Measurements from ENCODE around the gene IL7R. TPM values are rescaled to one million over a fixed set of nuclear protein-coding genes. Genes with fewer than 3 reads are reported as not detected.

The IL7R gene, protein sequence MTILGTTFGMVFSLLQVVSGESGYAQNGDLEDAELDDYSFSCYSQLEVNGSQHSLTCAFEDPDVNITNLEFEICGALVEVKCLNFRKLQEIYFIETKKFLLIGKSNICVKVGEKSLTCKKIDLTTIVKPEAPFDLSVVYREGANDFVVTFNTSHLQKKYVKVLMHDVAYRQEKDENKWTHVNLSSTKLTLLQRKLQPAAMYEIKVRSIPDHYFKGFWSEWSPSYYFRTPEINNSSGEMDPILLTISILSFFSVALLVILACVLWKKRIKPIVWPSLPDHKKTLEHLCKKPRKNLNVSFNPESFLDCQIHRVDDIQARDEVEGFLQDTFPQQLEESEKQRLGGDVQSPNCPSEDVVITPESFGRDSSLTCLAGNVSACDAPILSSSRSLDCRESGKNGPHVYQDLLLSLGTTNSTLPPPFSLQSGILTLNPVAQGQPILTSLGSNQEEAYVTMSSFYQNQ
- total RNA-seq = 100 to 1,000 TPM; 309 to 314 TPM

DNA sequence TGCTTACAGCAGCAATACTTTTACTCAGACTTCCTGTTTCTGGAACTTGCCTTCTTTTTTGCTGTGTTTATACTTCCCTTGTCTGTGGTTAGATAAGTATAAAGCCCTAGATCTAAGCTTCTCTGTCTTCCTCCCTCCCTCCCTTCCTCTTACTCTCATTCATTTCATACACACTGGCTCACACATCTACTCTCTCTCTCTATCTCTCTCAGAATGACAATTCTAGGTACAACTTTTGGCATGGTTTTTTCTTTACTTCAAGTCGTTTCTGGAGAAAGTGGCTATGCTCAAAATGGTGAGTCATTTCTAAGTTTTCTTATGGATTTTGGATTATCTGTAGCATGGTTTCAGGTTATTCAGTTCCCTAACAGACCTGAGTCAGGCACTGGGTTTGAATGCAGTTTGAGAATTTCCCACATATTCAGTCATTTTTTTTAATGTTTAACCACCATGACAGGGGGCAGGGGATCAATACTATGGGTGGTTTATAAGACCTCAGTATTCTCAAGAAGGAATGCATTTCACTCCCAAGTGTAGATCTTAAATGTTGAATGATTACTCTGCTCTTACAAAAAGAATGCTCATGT, at the start of gene IL7R:
TSS of gene IL7R (plus strand) at position 127 of the 587 bp plus-strand sequence. CDS start at position 214, 87 bp downstream.
- peak; percentile 65 to 73 for ATAC-seq
- H3K36me3 Mint-ChIP-seq = peaks cover 83 to 88% of the 10 kb centered on the region in 2 donors
- no peaks in the 10 kb centered on the region for H3K9me3 Mint-ChIP-seq
- peak within 1 kb of the TSS; percentile 93 to 99 for H3K27ac Mint-ChIP-seq
- no peak for DNase-seq (ENCODE audit: low spot score in 2 of 2)

DNA sequence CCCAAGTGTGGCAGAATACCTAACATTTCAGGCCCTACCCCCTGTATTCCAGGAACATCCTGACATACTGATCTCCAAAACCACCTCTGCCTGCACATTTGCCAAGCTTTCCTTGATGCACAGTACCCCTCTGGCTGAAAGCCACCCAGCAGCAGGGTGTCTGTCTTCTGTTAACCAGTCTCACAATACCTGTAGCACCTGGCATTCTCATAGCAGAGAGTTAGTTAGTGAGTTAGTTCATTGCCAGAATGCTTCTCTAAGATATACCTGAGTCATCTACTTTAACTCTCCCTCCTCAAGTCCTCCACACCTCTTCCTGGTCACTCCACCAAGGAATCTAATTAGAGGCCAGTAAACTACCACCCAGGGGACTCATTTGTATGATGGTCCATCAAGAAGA, 46.1 kb upstream of the IL7R start:
- H3K9me3 Mint-ChIP-seq = peaks cover 0 to 7% of the 10 kb centered on the region in 2 donors
- H3K27ac Mint-ChIP-seq = peak overlapping the region; percentile 94 to 100
- H3K36me3 Mint-ChIP-seq = peaks cover 0 to 20% of the 10 kb centered on the region in 2 donors
- peak; percentile 21 to 65 for ATAC-seq
- DNase-seq (ENCODE audit: low spot score in 2 of 2) = no peak

DNA sequence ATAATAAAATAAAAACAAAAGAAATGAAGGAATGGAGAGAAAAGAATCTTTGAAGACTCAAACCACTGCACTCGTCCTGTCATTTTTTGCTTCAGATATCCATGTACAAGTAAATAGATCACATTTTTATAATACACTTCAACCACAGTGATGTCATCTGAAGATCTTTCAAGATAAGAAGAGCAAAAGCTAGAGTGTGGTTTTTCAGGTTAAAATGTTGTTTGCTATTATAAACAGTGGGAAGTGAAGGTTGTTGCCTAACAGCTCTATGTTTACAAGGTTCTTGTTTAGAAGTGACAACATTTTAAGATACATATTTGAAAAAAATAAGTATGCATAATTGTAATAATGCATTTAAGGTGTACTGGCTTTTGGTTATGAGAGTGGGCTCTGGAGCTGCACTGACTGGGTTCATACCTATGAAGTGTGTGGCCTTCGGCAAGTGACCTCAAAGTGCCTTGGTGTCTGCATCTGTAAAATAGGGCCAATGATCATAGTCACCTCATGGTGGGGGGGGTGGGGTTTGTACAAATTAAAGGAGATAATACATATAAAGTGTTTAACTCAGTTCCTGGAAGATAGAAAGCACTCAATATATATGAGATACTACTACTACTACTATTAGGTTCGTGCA, 45.5 kb upstream of the IL7R start:
- peaks cover 0 to 7% of the 10 kb centered on the region in 2 donors for H3K9me3 Mint-ChIP-seq
- peaks cover 0 to 20% of the 10 kb centered on the region in 2 donors for H3K36me3 Mint-ChIP-seq
- H3K27ac Mint-ChIP-seq = peak overlapping the region; percentile 94 to 100
- ATAC-seq (peak; percentile 57 to 82), DNase-seq (ENCODE audit: low spot score in 2 of 2) (no peak)

DNA sequence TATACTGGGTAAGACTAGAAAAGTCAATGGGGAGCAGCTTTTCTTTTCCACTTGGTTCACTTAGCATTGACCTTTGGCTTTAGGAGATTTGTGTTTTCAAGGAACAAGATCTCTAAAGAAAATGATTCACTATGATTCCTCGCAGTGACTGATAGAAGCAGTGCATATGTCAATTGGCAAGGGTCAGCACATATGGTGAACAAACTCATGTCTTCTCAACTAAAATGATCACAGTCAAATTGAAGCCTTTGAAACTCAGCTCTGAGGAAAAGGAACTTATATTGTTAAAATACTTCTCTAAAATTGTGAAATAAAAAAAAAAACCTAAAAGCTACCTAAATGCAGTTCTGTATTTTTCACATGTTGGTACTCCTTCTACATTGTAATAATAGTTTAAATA, 43.2 kb upstream of the IL7R start:
- ATAC-seq = peak in 1 of 2 donors; percentile 42
- peak overlapping the region; percentile 62 to 96 for H3K27ac Mint-ChIP-seq

DNA sequence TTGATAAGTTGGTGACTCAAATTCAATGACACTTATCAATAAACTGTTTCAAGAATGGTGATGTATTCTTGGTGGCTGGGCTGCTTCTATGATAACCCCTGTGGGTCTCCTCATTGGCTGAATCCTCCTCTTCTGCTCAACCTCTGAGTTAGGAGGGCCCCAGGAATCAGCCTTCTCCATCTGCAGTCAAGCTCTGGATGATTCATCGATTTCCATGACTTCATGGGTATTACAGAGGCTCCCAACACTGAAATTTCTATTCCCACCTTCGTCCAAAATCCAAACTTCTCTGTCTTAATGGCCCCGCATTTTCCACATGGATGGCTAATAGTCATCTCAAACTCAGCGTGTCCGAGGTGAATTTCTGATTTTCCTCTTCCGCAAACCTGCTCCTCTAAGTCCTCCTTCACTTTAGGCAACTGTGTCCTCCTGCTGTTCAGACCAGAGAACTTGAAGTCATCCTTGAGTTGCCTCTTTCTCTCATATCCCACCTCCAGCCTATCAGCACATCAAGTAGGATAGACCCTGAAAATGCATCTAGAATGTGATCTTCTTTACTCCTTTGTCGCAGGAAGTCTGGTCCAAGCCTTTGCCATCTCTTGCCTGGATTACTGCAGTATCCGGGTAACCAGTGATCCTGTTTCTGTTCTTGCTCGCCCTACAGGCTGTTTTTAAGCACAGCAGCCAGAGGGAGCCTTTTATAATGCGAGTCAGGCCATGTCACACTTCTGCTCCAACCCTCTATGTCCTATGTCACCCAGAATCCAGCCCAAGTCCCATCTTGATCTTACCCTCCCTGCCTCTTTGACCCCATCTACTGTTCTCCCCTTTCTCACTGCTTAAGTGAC, 41.4 kb upstream of the IL7R start:
- ATAC-seq (peak; percentile 12 to 39), DNase-seq (ENCODE audit: low spot score in 2 of 2) (peak in 1 of 2 donors; percentile 62)
- H3K36me3 Mint-ChIP-seq = peaks cover 7 to 8% of the 10 kb centered on the region in 2 donors
- peaks cover 7 to 8% of the 10 kb centered on the region in 2 donors for H3K9me3 Mint-ChIP-seq
- no peak overlapping the region for H3K27ac Mint-ChIP-seq

More for the DNA sequence above, 43.2 kb upstream of the IL7R start:
- DNase-seq (ENCODE audit: low spot score in 2 of 2) = no peak
- Mint-ChIP-seq H3K36me3 (peaks cover 0 to 8% of the 10 kb centered on the region in 2 donors), H3K9me3 (peaks cover 0 to 7% of the 10 kb centered on the region in 2 donors)

DNA sequence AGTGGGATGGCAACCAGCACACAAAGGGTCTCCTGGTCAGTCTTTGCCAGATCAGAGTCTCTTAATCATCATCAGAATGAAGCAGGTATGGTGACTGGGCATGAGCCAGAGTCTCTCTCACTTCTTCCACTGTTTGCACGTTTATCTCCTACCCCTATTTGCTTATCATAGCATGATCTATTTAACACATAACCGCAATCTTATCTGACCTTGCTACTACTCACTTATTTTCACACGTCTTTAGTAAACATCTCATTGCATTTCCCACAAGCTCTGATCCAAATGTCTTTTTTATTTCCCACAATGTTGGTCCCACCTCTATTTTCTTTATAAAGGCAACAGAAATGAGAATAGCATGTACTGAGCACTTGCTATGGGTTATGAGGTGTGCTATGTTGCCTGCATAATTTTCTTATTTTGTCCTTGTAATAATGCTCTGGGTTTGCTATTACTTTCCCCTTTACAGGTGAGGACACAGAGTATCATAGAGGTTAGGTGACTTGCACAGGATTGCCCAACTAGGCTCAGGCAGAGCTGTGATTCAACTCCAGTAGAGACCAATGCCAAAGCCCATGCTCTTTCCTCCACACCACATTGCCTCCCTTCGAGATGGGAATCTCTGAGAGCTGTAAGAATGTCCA, 39.7 kb upstream of the IL7R start:
- DNase-seq (ENCODE audit: low spot score in 2 of 2) (peak in 1 of 2 donors; percentile 12), ATAC-seq (peak; percentile 27 to 47)
- no peak overlapping the region for H3K27ac Mint-ChIP-seq
- H3K9me3 Mint-ChIP-seq = peaks cover 15 to 16% of the 10 kb centered on the region in 2 donors
- H3K36me3 Mint-ChIP-seq = peaks cover 14 to 17% of the 10 kb centered on the region in 2 donors

DNA sequence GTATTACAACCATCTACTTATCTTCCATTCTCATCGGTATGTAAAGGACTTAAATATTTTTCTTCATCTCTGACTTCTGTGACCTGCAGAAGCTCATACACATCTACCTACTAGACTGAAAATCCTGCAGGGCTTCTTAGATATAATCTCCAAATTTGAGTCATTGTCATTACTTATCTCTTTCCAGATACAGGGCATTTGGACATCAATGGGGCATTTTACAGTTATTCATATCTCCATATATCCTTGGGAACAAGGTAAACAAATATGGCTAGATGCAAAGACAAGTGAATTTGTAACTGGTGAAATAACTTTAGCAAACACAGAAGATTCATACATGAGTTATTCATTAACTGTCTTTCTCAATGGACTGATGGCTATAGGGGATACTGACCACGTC, 37.7 kb upstream of the IL7R start:
- ATAC-seq = no peak

DNA sequence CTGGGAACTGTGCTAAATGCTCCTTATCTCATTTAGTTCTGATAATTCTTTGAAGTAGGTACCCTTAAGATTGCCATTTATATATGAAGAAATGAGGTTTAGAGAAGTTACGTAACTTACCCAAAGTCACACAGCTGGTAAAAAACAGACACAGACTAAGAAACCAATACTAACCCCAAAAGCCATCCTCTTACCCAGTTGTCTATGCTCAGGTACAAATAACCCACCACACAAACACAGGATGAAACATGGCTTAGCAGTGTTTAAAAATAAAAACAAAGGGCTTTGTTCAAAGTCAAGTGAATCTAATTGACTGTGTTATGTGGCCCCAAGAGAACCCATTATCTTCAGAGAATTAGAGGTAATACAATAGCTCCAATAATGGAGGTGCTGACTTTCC, 37.0 kb upstream of the IL7R start:
- DNase-seq (ENCODE audit: low spot score in 2 of 2) = peak in 1 of 2 donors; percentile 7
- peaks cover 14 to 24% of the 10 kb centered on the region in 2 donors for H3K36me3 Mint-ChIP-seq
- no peak for ATAC-seq
- peaks cover 15 to 16% of the 10 kb centered on the region in 2 donors for H3K9me3 Mint-ChIP-seq
- peak overlapping the region; percentile 91 to 96 for H3K27ac Mint-ChIP-seq

More for the DNA sequence above, 37.7 kb upstream of the IL7R start:
- Mint-ChIP-seq H3K27ac (peak overlapping the region; percentile 91 to 94), H3K9me3 (peaks cover 15 to 16% of the 10 kb centered on the region in 2 donors), H3K36me3 (peaks cover 14 to 19% of the 10 kb centered on the region in 2 donors)
- peak in 1 of 2 donors; percentile 0 for DNase-seq (ENCODE audit: low spot score in 2 of 2)

DNA sequence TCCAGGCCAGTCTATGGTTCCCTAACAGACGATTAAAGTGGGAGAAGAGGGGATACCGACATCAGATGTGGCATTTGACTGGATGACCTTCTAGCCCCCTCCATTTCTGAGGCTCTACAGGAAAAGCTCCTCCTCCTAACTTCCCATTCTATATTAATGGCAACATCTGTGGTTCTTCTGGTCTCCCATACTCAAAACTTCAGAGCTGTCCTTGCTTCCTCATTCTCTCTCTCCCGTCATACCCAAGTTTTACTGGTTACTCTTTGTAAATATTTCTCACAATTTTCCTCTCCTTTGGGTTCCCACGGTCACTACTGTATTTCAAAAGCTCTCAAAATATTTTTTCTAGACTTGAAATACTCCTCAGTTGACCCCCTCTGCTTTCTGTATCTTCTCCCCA, 36.0 kb upstream of the IL7R start:
- H3K9me3 Mint-ChIP-seq = peaks cover 15 to 16% of the 10 kb centered on the region in 2 donors
- DNase-seq (ENCODE audit: low spot score in 2 of 2) = peak in 1 of 2 donors; percentile 2
- peaks cover 14 to 24% of the 10 kb centered on the region in 2 donors for H3K36me3 Mint-ChIP-seq
- no peak for ATAC-seq
- peak overlapping the region; percentile 91 to 96 for H3K27ac Mint-ChIP-seq

DNA sequence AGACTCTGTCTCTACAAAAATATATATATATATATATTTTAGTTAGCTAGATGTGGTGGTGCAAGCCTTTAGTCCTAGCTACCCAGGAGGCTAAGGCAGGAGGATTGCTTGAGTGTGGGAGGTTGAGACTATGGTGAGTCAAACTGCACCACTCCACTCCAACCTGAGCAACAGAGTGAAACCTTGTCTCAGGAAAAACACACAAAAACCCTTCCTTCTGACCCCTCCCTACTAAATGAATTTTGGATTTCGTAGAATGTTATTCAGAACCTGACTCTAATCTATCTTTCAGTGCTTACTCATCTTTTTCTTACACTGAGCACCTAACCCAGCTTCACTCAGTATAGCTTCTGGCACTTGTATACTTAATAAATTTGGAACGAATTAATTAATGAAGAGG, 35.2 kb upstream of the IL7R start:
- DNase-seq (ENCODE audit: low spot score in 2 of 2) = peak in 1 of 2 donors; percentile 55
- peak; percentile 78 to 81 for ATAC-seq
- H3K27ac Mint-ChIP-seq = peak overlapping the region; percentile 91 to 97
- peaks cover 14 to 24% of the 10 kb centered on the region in 2 donors for H3K36me3 Mint-ChIP-seq
- peaks cover 15 to 16% of the 10 kb centered on the region in 2 donors for H3K9me3 Mint-ChIP-seq

DNA sequence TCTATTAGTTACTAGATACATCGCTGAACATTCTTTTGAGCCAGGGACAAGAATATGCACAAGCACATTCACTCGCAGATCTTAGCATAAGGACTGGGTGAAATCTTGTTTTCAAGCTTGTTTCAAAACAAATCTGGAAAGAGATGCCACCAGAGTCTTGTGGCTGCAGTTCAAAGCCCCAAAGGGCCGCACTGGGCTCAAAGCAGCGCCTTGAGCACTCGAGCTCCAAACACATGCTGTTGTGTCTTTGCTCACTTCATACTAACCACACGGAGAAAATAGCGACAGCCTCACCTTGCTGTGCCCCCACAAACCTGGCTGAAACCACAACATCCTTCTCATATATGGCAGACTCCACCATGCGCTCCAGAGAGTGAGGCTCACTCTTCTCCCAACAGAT, 34.2 kb upstream of the IL7R start:
- peak overlapping the region; percentile 91 to 97 for H3K27ac Mint-ChIP-seq
- DNase-seq (ENCODE audit: low spot score in 2 of 2) = peak in 1 of 2 donors; percentile 46
- ATAC-seq = peak in 1 of 2 donors; percentile 28
- peaks cover 14 to 24% of the 10 kb centered on the region in 2 donors for H3K36me3 Mint-ChIP-seq
- peaks cover 15 to 16% of the 10 kb centered on the region in 2 donors for H3K9me3 Mint-ChIP-seq

DNA sequence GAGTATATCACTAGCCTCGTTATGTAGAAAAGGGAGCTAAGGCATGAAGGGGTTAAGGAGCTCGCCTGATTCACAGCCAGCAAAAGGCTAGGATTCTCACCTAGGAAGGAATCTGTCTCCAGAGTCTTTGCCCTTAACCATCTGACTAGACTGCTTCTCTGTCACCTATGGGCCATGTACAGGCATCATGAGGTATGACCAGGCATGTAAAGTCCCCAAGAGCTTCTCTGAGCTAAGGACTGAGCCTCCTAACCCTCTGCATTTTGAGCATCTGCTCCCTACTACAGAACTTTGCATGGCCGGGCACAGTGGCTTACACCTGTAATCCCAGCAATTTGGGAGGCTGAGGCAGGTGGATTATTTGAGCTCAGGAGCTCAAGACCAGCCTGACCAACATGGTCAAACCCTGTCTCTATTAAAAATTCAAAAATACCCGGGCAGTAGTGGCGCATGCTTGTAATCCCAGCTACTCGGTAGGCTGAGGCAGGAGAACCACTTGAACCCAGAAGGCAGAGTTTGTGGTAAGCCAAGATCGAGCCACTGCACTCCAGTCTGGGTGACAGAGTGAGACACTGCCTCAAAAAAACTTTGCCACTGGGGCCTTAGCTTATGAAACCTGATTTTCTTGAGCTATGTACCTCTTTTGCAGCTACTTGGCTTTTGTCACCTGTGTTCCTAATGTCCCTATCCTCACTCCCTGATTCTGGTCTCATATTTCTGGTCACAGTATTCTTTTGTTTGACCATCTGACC, 33.2 kb upstream of the IL7R start:
- H3K9me3 Mint-ChIP-seq = peaks cover 15 to 16% of the 10 kb centered on the region in 2 donors
- H3K27ac Mint-ChIP-seq = peak overlapping the region; percentile 91 to 99
- ATAC-seq = peak in 1 of 2 donors; percentile 5
- H3K36me3 Mint-ChIP-seq = peaks cover 14 to 24% of the 10 kb centered on the region in 2 donors
- peak in 1 of 2 donors; percentile 12 for DNase-seq (ENCODE audit: low spot score in 2 of 2)

DNA sequence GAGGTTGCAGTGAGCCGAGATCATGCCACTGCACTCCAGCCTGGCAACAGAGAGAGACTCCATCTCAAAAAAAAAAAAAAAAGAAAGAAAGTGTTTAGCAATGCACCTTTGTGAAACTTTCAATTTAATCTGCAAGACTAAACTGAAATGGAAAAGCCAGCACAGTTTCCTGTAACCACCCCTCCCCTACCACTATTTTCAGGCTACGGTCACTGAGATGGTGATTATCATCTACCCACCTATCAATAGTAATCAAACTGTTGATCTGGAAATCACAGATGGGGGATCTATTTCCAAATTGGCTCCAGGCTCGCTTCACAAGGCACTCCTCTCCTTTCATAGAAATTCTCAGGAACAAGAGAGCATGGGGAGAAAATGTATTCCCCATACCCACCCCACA, 30.6 kb upstream of the IL7R start:
- ATAC-seq (peak; percentile 16 to 29), DNase-seq (ENCODE audit: low spot score in 2 of 2) (peak in 1 of 2 donors; percentile 23)
- Mint-ChIP-seq H3K36me3 (peaks cover 2 to 10% of the 10 kb centered on the region in 2 donors), H3K9me3 (peaks cover 2% of the 10 kb centered on the region in 2 donors), H3K27ac (peak overlapping the region; percentile 91 to 99)

DNA sequence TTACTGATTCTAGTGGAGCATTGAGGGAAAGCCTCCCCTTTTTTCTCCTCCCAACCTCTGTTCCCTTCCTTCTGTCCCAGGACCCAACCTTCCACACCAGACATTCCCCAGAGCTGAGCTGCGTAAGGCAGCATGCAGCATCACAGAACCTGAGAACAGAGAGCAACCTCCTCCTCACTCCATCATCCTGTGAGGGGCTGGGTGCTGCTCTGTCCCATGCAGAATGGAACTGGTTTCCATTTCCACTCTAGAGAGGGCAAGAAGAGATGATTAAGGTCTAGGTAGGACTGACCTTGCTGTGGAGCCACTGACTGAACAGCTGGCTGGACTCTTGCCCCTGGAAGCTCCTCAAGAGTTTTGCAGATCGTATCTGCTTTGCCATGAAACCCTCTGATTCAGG, 30.1 kb upstream of the IL7R start:
- peak in 1 of 2 donors; percentile 36 for DNase-seq (ENCODE audit: low spot score in 2 of 2)
- Mint-ChIP-seq H3K27ac (peak overlapping the region; percentile 91 to 99), H3K9me3 (no peaks in the 10 kb centered on the region), H3K36me3 (peaks cover 0 to 7% of the 10 kb centered on the region in 2 donors)
- ATAC-seq = peak; percentile 53 to 66

Measured in activated naive CD4-positive, alpha-beta T cell treated with anti-CD3 and anti-CD28 coated beads, Interleukin-2, amount 50 U/mL, for 72 hours (primary cell).